ENCODE data around the gene ZBTB39.

- TF ChIP-seq ZNF384 (IDR thresholded peaks at IDR 0.05) (no peak), ELF4 (IDR thresholded peaks at IDR 0.05) (no peak), PKNOX1 (IDR thresholded peaks at IDR 0.05) (no peak), FOXM1 (IDR thresholded peaks at IDR 0.05; ENCODE audit: borderline replicate concordance) (no peak), SP1 (IDR thresholded peaks at IDR 0.05) (no peak), BHLHE40 (IDR thresholded peaks at IDR 0.05; ENCODE audit: borderline replicate concordance) (no peak), TARDBP (IDR thresholded peaks at IDR 0.05) (no peak), FOXK2 (IDR thresholded peaks at IDR 0.05) (no peak), ARNT (IDR thresholded peaks at IDR 0.05) (no peak), HDGF (IDR thresholded peaks at IDR 0.05; ENCODE audit: borderline replicate concordance) (no peak)
Observed at GRCh38 chr12:56994231-56994746, 12.1 kb downstream of the ZBTB39 start.

Measured in HEK293T (cell line).